HFFc6 (cell line): ENCODE measurements around the gene ADAM17. TPM values are rescaled to one million over a fixed set of nuclear protein-coding genes. Genes with fewer than 3 reads are reported as not detected.

Experiments
- DNase-seq: peaks from one replicate; pipeline ENCODE4 v3.0.0-alpha.2; 2018
- H3K27ac Mint-ChIP-seq: 2 replicates; pipeline ENCODE4 v1.8.0; 2020; ENCODE audit warnings: mild to moderate bottlenecking, mixed read lengths
- H3K27me3 Mint-ChIP-seq: 2 replicates; pipeline ENCODE4 v1.8.0; 2021; ENCODE audit warnings: mild to moderate bottlenecking, moderate library complexity, mixed read lengths; ENCODE audit not compliant: insufficient read depth
- H3K36me3 Mint-ChIP-seq: 2 replicates; pipeline ENCODE4 v1.8.0; 2021; ENCODE audit warnings: low read depth, mixed read lengths
- H3K4me1 Mint-ChIP-seq: 2 replicates; pipeline ENCODE4 v1.8.0; 2020; ENCODE audit warnings: low read depth, mixed read lengths
- H3K4me3 Mint-ChIP-seq: 2 replicates; pipeline ENCODE4 v1.8.0; 2020; ENCODE audit warnings: mild to moderate bottlenecking, moderate library complexity, mixed read lengths
- H3K9me3 Mint-ChIP-seq: 2 replicates; pipeline ENCODE4 v1.8.0; 2020; ENCODE audit warnings: mild to moderate bottlenecking, mixed read lengths
- total RNA-seq, 6 experiments: library from RNA; stranded (reverse); fragmentation: NEBNext Ultra II Directional; extraction: Animal tissue kit (Norgen Biotek cat#: 25700); gene quantifications; 2 replicates in 1 of 6; 3 replicates in 5 of 6; pipeline ENCODE4 v1.2.3, GENCODE V29; 2021
- TF ChIP-seq, protein P1 (sequence below): fragments of 200-600 bp; sonication (generic); IDR thresholded peaks from 2 replicates; pipeline ENCODE4 v1.5.0; 2021; ENCODE audit warnings: antibody characterized with exemption, mild to moderate bottlenecking

ADAM17 gene
- total RNA-seq, 6 experiments from 2014 or later: 16.0 to 20.0 (median 19.4) TPM

DNA sequence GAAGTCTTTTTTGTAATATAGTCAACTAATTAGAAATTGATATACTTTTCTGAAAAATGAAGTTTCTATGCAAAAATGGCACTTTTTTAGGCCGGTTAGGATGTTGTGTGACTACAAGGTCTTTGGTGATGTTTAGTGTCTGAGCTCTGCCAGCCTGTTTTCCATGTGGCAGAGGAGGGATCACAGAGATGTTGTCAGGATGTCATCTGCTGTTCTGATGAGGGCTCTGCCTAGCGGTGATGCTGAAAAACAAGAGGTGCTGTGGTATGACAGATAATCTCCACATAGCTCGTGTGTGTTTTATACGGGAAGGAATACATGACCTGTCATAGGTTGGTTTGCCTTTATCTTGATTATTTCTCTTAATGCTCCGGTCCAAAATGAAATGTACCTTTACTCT, 93.3 kb downstream of the ADAM17 start:
- no peak for DNase-seq
- H3K4me3 Mint-ChIP-seq: no peak overlapping the region
- no peaks in the 10 kb centered on the region for H3K9me3 Mint-ChIP-seq

DNA sequence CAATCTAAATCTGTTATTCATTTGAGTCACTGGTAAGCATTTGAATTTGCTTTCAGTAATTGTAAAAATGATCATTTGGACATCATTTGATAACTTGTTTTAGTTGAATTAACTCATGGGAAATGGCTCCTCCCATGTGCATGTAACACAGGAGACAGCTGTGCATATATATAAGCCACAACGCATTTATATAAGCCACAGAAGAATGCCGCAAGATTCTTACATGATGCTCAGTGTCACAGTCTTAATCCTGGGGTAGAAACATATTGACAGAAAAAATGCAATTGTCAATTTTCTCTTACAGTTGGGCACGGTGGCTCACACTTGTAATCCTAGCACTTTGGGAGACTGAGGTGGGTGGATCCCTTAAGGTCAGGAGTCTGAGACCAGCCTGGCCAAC, 94.6 kb downstream of the ADAM17 start:
- TF ChIP-seq, protein P1, sequence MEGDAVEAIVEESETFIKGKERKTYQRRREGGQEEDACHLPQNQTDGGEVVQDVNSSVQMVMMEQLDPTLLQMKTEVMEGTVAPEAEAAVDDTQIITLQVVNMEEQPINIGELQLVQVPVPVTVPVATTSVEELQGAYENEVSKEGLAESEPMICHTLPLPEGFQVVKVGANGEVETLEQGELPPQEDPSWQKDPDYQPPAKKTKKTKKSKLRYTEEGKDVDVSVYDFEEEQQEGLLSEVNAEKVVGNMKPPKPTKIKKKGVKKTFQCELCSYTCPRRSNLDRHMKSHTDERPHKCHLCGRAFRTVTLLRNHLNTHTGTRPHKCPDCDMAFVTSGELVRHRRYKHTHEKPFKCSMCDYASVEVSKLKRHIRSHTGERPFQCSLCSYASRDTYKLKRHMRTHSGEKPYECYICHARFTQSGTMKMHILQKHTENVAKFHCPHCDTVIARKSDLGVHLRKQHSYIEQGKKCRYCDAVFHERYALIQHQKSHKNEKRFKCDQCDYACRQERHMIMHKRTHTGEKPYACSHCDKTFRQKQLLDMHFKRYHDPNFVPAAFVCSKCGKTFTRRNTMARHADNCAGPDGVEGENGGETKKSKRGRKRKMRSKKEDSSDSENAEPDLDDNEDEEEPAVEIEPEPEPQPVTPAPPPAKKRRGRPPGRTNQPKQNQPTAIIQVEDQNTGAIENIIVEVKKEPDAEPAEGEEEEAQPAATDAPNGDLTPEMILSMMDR: no peak

More for the DNA sequence above, 93.3 kb downstream of the ADAM17 start:
- Mint-ChIP-seq H3K27ac (no peak overlapping the region), H3K36me3 (peaks cover 15% of the 10 kb centered on the region), H3K27me3 (peaks cover 5% of the 10 kb centered on the region), H3K4me1 (no peaks in the 10 kb centered on the region; the same call in none of the 2 replicates)
- TF ChIP-seq, protein P1: no peak

DNA sequence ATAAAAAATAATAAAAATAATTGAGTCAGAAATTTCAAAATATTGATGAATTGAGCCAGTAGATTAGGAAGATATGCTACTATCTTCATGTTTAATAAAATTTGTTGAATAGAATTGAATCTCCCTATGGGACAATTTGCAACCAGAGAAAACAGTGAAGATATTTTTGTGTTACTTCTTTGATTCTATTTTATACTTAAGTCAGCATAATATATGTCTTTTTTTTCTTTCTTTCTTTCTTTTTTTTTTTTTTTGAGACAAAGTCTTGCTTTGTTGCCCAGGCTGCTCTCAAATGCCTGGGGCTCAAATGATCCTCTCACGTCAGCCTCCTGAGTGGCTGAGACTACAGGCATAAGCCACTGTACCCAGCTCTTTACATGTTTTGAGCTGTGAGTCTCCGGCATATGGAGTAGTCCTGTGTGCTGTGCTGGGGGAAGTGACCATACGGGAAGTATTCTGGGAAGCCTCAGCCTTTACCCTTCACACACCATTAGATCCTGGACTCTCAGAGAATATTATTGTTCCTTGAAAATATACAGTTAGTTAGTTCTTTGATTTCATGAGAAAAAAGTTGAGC, 95.1 kb downstream of the ADAM17 start:
- no peak overlapping the region for H3K27ac Mint-ChIP-seq
- H3K9me3 Mint-ChIP-seq: no peaks in the 10 kb centered on the region
- peaks cover 21% of the 10 kb centered on the region for H3K36me3 Mint-ChIP-seq
- H3K27me3 Mint-ChIP-seq: no peaks in the 10 kb centered on the region; the same call in 1 of the 2 replicates
- no peak for DNase-seq
- H3K4me3 Mint-ChIP-seq: no peak overlapping the region
- TF ChIP-seq, protein P1: no peak
- no peaks in the 10 kb centered on the region; the same call in none of the 2 replicates for H3K4me1 Mint-ChIP-seq

More for the DNA sequence above, 94.6 kb downstream of the ADAM17 start:
- H3K4me3 Mint-ChIP-seq: no peak overlapping the region
- H3K36me3 Mint-ChIP-seq: peaks cover 26% of the 10 kb centered on the region
- no peaks in the 10 kb centered on the region; the same call in none of the 2 replicates for H3K4me1 Mint-ChIP-seq
- no peak for DNase-seq
- no peak overlapping the region for H3K27ac Mint-ChIP-seq
- H3K9me3 Mint-ChIP-seq: no peaks in the 10 kb centered on the region
- H3K27me3 Mint-ChIP-seq: peaks cover 3% of the 10 kb centered on the region

DNA sequence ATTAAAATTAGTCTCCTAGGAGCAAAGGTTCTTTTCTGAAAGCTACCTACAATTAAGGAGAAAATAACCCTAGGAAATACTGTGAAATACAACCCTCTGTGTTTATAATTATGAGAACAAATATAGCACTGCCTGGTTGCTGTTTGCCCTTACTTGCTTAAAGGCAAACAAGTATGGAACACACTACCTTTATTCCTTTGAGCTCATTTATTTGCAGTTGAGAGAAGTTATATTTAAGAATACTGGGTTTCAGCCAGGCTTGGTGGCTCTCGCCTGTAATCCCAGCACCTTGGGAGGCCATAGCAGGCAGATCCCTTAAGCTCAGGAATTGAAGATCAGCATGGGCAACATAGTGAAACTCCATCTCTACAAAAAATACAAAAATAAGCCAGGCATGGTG, 104.4 kb downstream of the ADAM17 start:
- no peak overlapping the region for H3K4me3 Mint-ChIP-seq
- H3K9me3 Mint-ChIP-seq: no peaks in the 10 kb centered on the region
- H3K36me3 Mint-ChIP-seq: peaks cover 22% of the 10 kb centered on the region

DNA sequence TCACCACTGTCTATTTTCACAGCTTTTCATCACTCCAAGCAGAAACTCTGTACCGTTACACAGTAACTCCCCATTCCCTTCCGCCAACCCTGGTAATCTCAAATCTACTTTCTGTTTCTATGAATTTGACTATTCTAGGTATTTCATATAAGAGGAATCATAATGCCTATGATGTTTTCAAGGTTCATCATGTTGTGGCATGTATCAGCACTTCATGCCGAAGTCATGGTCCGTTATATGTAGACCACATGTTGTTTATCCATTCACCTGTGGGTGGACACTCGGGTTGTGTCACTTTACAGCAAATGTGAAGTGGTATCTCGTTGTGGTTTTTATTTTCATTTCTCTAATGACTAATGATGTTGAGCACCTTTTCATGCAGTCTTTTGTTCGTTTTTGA, 110.5 kb downstream of the ADAM17 start:
- Mint-ChIP-seq H3K4me3 (no peak overlapping the region), H3K27me3 (no peaks in the 10 kb centered on the region), H3K9me3 (no peaks in the 10 kb centered on the region), H3K36me3 (peaks cover 41% of the 10 kb centered on the region), H3K27ac (no peak overlapping the region), H3K4me1 (peaks cover 14% of the 10 kb centered on the region)
- no peak for DNase-seq
- TF ChIP-seq, protein P1: no peak

More for the DNA sequence above, 104.4 kb downstream of the ADAM17 start:
- H3K27ac Mint-ChIP-seq: no peak overlapping the region
- no peak for DNase-seq
- no peaks in the 10 kb centered on the region for H3K4me1 Mint-ChIP-seq
- TF ChIP-seq, protein P1: no peak
- no peaks in the 10 kb centered on the region for H3K27me3 Mint-ChIP-seq
